DOHH2 (cell line): Measurements from ENCODE around the gene APBB1.

Source experiments
- H3F3A ChIP-seq: fragments of 200-600 bp; sonication (generic), shearing (Covaris generic); 2 replicates; pipeline ENCODE4 v1.6.0; 2016; ENCODE audit warnings: antibody characterized with exemption, mild to moderate bottlenecking; ENCODE audit not compliant: control insufficient read depth, insufficient read depth
- H3K27ac ChIP-seq: fragments of 200-600 bp; sonication (generic); 2 replicates; pipeline ENCODE4 v1.5.1; 2014; ENCODE audit warnings: low read depth, mild to moderate bottlenecking, low read length, moderate library complexity
- H3K27me3 ChIP-seq: fragments of 200-600 bp; sonication (generic); 2 replicates; pipeline ENCODE4 v1.6.1; 2014; ENCODE audit warnings: mild to moderate bottlenecking, low read length, mixed read lengths; ENCODE audit not compliant: control insufficient read depth
- H3K36me3 ChIP-seq: fragments of 200-600 bp; sonication (generic); 2 replicates; pipeline ENCODE4 v1.6.1; 2014; ENCODE audit warnings: mild to moderate bottlenecking, low read length, moderate library complexity, mixed read lengths; ENCODE audit not compliant: control insufficient read depth
- H3K4me1 ChIP-seq: fragments of 200-600 bp; sonication (generic); 2 replicates; pipeline ENCODE4 v1.6.1; 2014; ENCODE audit warnings: mild to moderate bottlenecking, low read length, mixed read lengths; ENCODE audit not compliant: control insufficient read depth
- H3K4me2 ChIP-seq: fragments of 200-600 bp; sonication (generic); 2 replicates; pipeline ENCODE4 v1.6.0; 2014; ENCODE audit warnings: mild to moderate bottlenecking, low read length, moderate library complexity
- H3K4me3 ChIP-seq: fragments of 200-600 bp; sonication (generic); 2 replicates; pipeline ENCODE4 v1.5.1; 2014; ENCODE audit warnings: mild to moderate bottlenecking, low read length, mixed read lengths
- H3K79me2 ChIP-seq: fragments of 200-600 bp; sonication (generic); 2 replicates; pipeline ENCODE4 v1.6.1; 2014; ENCODE audit warnings: mild to moderate bottlenecking, low read length, mixed read lengths; ENCODE audit not compliant: control insufficient read depth
- H3K9me2 ChIP-seq: fragments of 200-600 bp; sonication (generic); replicated peaks from 2 replicates; pipeline ENCODE4 v1.6.1; 2014; ENCODE audit warnings: mild to moderate bottlenecking, low read length, mixed read lengths; ENCODE audit not compliant: control insufficient read depth
- H3K9me3 ChIP-seq: fragments of 200-600 bp; sonication (generic); 2 replicates; pipeline ENCODE4 v1.6.1; 2014; ENCODE audit warnings: antibody characterized with exemption, low read length, mixed read lengths; ENCODE audit not compliant: control insufficient read depth, insufficient read depth
- H4K20me1 ChIP-seq: fragments of 200-600 bp; sonication (generic); 2 replicates; pipeline ENCODE4 v1.6.0; 2014; ENCODE audit warnings: low read depth, mild to moderate bottlenecking, antibody characterized with exemption, low read length, moderate library complexity; ENCODE audit not compliant: control insufficient read depth, insufficient read depth
- EZH2phosphoT487 ChIP-seq: fragments of 200-600 bp; sonication (generic); IDR thresholded peaks from 2 replicates; pipeline ENCODE4 v1.6.1; 2017; ENCODE audit warnings: borderline replicate concordance, mild to moderate bottlenecking, antibody characterized with exemption, low read length, moderate library complexity, mixed read lengths
- TF ChIP-seq, protein P1 (sequence below): fragments of 200-600 bp; sonication (generic); IDR thresholded peaks from one replicate; pipeline ENCODE4 v1.5.1; 2014; ENCODE audit warnings: antibody characterized with exemption, mild to moderate bottlenecking, low read depth, low read length; ENCODE audit not compliant: poor library complexity, severe bottlenecking

Gene APBB1

DNA sequence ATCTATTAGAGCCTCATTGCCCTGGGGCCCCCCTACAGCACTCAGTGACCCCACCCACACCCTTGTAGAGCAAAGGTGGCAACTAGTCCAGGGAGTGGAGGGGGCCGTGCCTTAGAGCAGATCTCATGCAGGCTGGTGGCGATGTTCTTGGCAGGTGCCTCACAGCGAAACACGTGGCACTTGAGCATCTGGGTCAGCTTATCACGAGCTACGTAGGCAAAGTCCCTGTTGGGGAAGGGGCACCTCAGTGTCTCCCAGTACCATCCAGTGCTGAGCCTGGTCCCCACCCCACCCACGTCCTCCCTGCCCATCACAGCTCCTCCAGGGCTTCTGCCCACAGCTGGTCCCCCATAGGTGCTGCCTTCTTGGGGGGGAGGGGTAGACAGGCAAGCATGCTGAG lies 17.4 kb downstream of the APBB1 start:
- Histone ChIP-seq H3K9me2 (no peaks in the 10 kb centered on the region), H3K4me2 (peak overlapping the region; percentile 93; the same call in 1 of the 2 replicates), H3K79me2 (no peaks in the 10 kb centered on the region), H4K20me1 (no peaks in the 10 kb centered on the region; the same call in 1 of the 2 replicates), H3K4me1 (peaks cover 36% of the 10 kb centered on the region), H3K4me3 (no peak overlapping the region), H3K36me3 (no peaks in the 10 kb centered on the region), H3K9me3 (no peaks in the 10 kb centered on the region), H3K27me3 (no peaks in the 10 kb centered on the region), H3F3A (no peaks in the 10 kb centered on the region), H3K27ac (no peak overlapping the region)
- no peak for TF ChIP-seq EZH2phosphoT487
- TF ChIP-seq, protein P1, sequence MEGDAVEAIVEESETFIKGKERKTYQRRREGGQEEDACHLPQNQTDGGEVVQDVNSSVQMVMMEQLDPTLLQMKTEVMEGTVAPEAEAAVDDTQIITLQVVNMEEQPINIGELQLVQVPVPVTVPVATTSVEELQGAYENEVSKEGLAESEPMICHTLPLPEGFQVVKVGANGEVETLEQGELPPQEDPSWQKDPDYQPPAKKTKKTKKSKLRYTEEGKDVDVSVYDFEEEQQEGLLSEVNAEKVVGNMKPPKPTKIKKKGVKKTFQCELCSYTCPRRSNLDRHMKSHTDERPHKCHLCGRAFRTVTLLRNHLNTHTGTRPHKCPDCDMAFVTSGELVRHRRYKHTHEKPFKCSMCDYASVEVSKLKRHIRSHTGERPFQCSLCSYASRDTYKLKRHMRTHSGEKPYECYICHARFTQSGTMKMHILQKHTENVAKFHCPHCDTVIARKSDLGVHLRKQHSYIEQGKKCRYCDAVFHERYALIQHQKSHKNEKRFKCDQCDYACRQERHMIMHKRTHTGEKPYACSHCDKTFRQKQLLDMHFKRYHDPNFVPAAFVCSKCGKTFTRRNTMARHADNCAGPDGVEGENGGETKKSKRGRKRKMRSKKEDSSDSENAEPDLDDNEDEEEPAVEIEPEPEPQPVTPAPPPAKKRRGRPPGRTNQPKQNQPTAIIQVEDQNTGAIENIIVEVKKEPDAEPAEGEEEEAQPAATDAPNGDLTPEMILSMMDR: no peak

DNA sequence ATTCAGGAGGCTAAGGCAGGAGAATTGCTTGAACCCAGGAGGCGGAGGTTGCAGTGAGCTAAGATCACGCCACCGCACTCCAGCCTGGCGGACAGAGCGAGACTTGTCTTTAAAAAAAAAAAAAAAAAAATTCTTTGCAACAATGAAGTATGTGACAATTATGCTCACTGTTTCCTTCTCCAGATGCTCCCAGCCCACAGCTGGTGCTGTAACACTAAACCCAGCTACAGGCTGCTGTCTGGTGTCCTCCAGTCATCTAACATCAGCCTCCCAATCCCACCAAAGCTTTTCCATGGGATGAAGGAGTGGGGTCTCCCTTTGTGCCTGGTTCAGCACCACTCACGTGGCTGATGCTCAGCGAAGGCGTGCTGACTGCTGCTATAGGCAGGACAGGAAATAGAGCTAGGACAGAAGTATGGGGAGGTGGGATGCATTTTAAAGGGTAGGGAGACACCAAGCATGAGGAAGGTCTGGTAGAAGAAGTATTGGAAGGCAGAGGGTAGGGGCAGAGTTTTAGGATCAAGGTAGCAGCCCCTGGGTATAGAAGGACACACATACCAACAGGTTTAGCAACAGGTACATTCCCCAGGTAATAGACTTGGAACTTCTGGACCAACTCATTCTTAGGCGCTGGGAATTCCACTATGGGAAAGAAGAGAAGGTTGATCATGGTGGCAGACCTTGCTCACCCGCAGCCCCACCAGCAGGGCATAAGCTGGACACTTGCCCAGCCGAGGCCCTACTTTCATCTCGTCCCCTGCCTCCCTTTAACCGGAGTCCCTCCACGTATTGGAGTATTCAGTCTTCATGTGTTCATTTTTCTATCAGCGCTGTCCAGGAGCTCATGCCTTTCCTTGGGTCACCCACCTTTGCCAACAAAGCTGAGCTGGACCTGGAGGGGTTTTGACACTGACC lies 18.2 kb downstream of the APBB1 start:
- no peaks in the 10 kb centered on the region for H3F3A ChIP-seq
- TF ChIP-seq EZH2phosphoT487: no peak
- TF ChIP-seq, protein P1: no peak
- no peaks in the 10 kb centered on the region for H3K27me3 ChIP-seq
- no peaks in the 10 kb centered on the region for H3K9me3 ChIP-seq
- H3K4me3 ChIP-seq: no peak overlapping the region
- H3K79me2 ChIP-seq: no peaks in the 10 kb centered on the region
- no peaks in the 10 kb centered on the region for H3K9me2 ChIP-seq
- no peaks in the 10 kb centered on the region; the same call in 1 of the 2 replicates for H4K20me1 ChIP-seq
- peaks cover 36% of the 10 kb centered on the region for H3K4me1 ChIP-seq
- no peak overlapping the region for H3K4me2 ChIP-seq
- no peak overlapping the region for H3K27ac ChIP-seq
- H3K36me3 ChIP-seq: no peaks in the 10 kb centered on the region

- H3K9me3 ChIP-seq: no peaks in the 10 kb centered on the region
- H3K4me3 ChIP-seq: no peak overlapping the region
- no peaks in the 10 kb centered on the region for H4K20me1 ChIP-seq
- no peaks in the 10 kb centered on the region for H3K9me2 ChIP-seq
- H3K36me3 ChIP-seq: no peaks in the 10 kb centered on the region
- H3K27ac ChIP-seq: no peak overlapping the region
- no peaks in the 10 kb centered on the region for H3K79me2 ChIP-seq
- no peaks in the 10 kb centered on the region for H3F3A ChIP-seq
- no peak for TF ChIP-seq EZH2phosphoT487
- TF ChIP-seq, protein P1: no peak
- H3K4me1 ChIP-seq: peaks cover 15% of the 10 kb centered on the region
- H3K27me3 ChIP-seq: no peaks in the 10 kb centered on the region
- H3K4me2 ChIP-seq: no peak overlapping the region
These were observed 21.3 kb downstream of the APBB1 start for GRCh38 chr11:6397636-6398035.
